Pancreas (tissue), 10 donors: ENCODE measurements around the gene DNM2. TPM values are rescaled to one million over a fixed set of nuclear protein-coding genes. Genes with fewer than 3 reads are reported as not detected.

ENCODE experiments used
- ATAC-seq, 4 donors: fragments of 200-7000 bp; cut with Tn5 transposase; one replicate each; pipeline versions ENCODE4 v1.8.0 to v1.9.1; 2020; ENCODE audit warnings: mild to moderate bottlenecking in 4 of 4, moderate library complexity in 4 of 4
- DNase-seq, 6 donors: peaks; one replicate each; pipeline ENCODE4 v3.0.0-alpha.2; 2020
- FAIRE-seq: peaks from 2 replicates; lab custom pipeline; 2012; peaks lifted over from hg19 to GRCh38; lab: Jason Lieb, UNC
- H3K27ac ChIP-seq, 4 donors: fragments of 200-600 bp; sonication (generic); 1 replicate in 3 of 4; 2 replicates in 1 of 4; pipeline versions ENCODE4 v1.5.0 to v1.8.0; 2020
- H3K27me3 ChIP-seq, 4 donors: fragments of 200-600 bp; one replicate each; pipeline ENCODE4 v1.8.0; 2021
- H3K36me3 ChIP-seq, 3 donors: fragments of 200-600 bp; sonication (generic) in 1 of 3; one replicate each; pipeline versions ENCODE4 v1.5.0 to v1.8.0; 2020 to 2021
- H3K4me1 ChIP-seq, 3 donors: fragments of 200-600 bp; one replicate each; pipeline ENCODE4 v1.8.0; 2021
- H3K4me3 ChIP-seq, 4 donors: fragments of 200-600 bp; sonication (generic) in 2 of 4; one replicate each; pipeline versions ENCODE4 v1.5.0 to v1.8.0; 2020 to 2021
- H3K9me3 ChIP-seq, 4 donors: fragments of 200-600 bp; one replicate each; pipeline ENCODE4 v1.8.0; 2021
- whole genome bisulfite sequencing, 2 donors: extraction: QIAGEN DNeasy Blood & Tissue Kit; methylation state at CpG; one replicate each; pipeline ENCODE4 v1.1.7; 2013; 5-methylcytosine and 5-hydroxymethylcytosine counted together
- intact Hi-C, 3 donors: fragments of 100-400 bp; cut with DNase I; formaldehyde crosslinking; loops; one replicate each; pipeline versions ENCODE4 v1.11.1 to v1.14.2; 2022
- polyA plus RNA-seq, 2 donors: library from polyadenylated mRNA; stranded (reverse); fragments of 200-250 nt; gene quantifications; one replicate each; pipeline ENCODE4 v1.2.3, GENCODE V29; 2013
- total RNA-seq, 6 donors: library from RNA; stranded (reverse); fragmentation: NEBNext Ultra II Directional in 4 of 6; extraction: Animal tissue kit (Norgen Biotek cat#: 25700) in 4 of 6; gene quantifications; one replicate each; pipeline versions ENCODE4 v1.2.1 to v1.2.4, GENCODE V29; 2021 to 2023
- TF ChIP-seq, protein P1 (sequence below), 4 donors: fragments of 200-600 bp; sonication (generic) in 3 of 4; IDR thresholded peaks; one replicate each; pipeline versions ENCODE4 v1.5.0 to v1.8.0; 2021; ENCODE audit warnings: antibody characterized with exemption in 4 of 4
- donor health status: healthy with polysubstance abuse.
- donor health status: DM: no; HTN: no; CAD: no; lungs with moderate emphysema.
- donor health status: DM: no; HTN: no; CAD: no.
- donor health status: control.
- donor health status: control.
- donor health status: Bipolar disorder and iron deficiency.
- donor health status: DM: yes; HTN: yes; CAD: no.
- donor health status: DM: no; HTN: no; CAD: no.
- donor health status: DM: no; HTN: no; CAD: no.
- donor health status: DM: yes; HTN: yes; CAD: no.

DNM2 gene
- total and polyA plus RNA-seq, 8 donors = 52.5 to 115 (median 88.6) TPM

DNA sequence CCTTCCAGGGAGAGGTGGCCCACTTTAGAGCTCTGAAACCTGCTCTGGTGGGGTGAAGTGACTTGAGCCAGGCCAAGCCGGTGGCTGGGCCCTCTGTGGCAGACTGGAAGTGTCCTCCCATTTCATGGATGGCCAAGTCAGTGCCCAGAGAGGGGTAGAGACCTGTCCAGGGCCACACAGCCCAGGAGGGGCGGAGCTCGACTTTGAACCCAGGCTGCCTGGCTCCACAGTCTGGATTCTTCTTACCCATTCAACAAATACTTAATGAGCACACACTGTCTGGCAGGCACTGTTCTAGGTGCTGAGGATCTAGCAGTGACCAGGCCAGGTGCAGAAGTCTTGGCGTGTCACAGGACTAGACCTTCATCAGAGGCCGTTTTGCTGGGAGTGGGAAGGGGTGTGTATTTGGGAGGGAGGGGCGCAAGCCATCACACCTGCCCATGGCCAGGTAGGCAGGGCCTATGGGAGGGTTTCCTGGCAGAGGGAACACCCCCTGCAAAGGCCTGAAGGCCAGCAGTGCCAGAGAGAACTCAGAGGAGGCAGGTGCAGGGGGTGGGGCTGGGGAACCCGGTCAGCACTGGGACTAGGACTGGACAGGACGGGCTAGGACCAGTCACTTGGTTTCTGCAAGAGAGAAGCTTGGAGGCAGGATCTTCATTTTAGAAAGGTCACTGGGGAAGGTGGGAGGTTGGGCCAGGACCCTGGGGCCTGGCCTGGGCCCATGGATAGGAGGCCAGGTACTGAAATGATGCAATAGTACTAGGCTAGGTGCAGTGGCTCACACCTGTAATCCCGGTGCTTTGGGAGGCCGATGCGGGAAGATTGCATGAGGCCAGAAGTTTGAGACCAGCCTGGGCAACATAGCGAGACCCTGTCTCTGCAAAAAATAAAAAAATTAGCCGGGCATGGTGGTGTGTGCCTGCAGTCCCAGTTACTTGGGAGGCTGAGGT lies 31.8 kb downstream of the DNM2 start:
- H3K4me1 ChIP-seq = peaks cover 42 to 65% (median 58%) of the 10 kb centered on the region in 3 donors
- H3K4me3 ChIP-seq = no peak overlapping the region
- no peak for FAIRE-seq

DNA sequence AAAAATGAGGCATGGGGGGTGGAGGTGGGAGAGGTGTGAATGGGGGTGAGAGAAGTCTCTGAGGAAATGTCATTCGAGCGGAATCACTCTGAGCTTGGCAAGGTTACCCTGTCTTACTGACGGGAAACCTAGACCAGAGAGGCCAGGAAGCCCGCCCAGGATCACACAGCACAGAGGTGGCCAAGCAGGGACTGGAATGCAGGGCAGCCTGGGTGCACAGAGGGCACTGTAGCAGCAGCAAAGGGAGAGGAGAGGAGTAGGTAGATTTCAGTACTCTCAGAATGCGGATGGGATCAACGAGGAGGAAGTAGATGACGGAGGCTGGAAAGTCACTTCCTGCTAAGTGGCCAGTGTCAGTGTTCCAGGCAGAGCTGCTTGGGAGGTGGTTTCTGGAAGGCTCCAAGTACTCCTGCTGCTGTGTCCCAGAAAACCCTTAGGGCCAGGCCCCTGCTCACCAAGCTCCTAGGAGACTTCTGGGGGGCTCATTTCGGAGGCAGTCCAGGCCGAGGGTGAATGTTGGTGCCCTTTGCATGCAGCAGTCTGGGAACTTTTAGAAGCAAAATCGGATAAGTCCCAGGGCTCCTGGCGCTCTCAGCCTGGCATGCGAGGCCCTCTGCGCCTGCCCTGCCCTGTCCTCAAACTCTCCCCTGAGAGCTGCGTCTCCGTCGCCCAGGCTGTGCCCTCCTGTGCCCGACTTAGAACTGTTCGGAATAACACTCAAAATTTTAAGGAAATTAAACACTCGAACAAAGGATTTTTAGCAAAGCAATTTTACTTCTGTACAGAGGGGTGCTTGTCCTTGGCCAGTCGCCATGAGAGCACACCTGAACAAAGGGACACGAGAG lies 33.5 kb downstream of the DNM2 start:
- TF ChIP-seq, protein P1, sequence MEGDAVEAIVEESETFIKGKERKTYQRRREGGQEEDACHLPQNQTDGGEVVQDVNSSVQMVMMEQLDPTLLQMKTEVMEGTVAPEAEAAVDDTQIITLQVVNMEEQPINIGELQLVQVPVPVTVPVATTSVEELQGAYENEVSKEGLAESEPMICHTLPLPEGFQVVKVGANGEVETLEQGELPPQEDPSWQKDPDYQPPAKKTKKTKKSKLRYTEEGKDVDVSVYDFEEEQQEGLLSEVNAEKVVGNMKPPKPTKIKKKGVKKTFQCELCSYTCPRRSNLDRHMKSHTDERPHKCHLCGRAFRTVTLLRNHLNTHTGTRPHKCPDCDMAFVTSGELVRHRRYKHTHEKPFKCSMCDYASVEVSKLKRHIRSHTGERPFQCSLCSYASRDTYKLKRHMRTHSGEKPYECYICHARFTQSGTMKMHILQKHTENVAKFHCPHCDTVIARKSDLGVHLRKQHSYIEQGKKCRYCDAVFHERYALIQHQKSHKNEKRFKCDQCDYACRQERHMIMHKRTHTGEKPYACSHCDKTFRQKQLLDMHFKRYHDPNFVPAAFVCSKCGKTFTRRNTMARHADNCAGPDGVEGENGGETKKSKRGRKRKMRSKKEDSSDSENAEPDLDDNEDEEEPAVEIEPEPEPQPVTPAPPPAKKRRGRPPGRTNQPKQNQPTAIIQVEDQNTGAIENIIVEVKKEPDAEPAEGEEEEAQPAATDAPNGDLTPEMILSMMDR (IDR thresholded peaks at IDR 0.05) = no peak
- Histone ChIP-seq H3K9me3 (no peaks in the 10 kb centered on the region), H3K4me1 (peaks cover 40 to 58% (median 50%) of the 10 kb centered on the region in 3 donors), H3K4me3 (no peak overlapping the region), H3K36me3 (no peaks in the 10 kb centered on the region), H3K27ac (peak overlapping the region; percentile 80 to 96 (median 88)), H3K27me3 (no peaks in the 10 kb centered on the region)
- 49 to 58% methylated on average over 21 of the region's 21 CpGs for WGBS, 2 donors
- intact Hi-C loops = no loop called here
- DNase-seq (peak in 2 of 6 donors; percentile 36 to 42), ATAC-seq (peak in 3 of 4 donors; percentile 5 to 31 (median 24)), FAIRE-seq (no peak)

More for the DNA sequence above, 31.8 kb downstream of the DNM2 start:
- H3K27me3 ChIP-seq = no peaks in the 10 kb centered on the region
- H3K36me3 ChIP-seq = no peaks in the 10 kb centered on the region
- H3K27ac ChIP-seq = peak overlapping the region; percentile 80 to 96 (median 88)
- 50% methylated on average over 13 of the region's 13 CpGs for WGBS, 2 donors
- TF ChIP-seq, protein P1 (IDR thresholded peaks at IDR 0.05) = no peak
- H3K9me3 ChIP-seq = no peaks in the 10 kb centered on the region
- DNase-seq = peak; percentile 70 to 86 (median 82)
- ATAC-seq = peak; percentile 53 to 76 (median 70)
- intact Hi-C loops = no loop called here

DNA sequence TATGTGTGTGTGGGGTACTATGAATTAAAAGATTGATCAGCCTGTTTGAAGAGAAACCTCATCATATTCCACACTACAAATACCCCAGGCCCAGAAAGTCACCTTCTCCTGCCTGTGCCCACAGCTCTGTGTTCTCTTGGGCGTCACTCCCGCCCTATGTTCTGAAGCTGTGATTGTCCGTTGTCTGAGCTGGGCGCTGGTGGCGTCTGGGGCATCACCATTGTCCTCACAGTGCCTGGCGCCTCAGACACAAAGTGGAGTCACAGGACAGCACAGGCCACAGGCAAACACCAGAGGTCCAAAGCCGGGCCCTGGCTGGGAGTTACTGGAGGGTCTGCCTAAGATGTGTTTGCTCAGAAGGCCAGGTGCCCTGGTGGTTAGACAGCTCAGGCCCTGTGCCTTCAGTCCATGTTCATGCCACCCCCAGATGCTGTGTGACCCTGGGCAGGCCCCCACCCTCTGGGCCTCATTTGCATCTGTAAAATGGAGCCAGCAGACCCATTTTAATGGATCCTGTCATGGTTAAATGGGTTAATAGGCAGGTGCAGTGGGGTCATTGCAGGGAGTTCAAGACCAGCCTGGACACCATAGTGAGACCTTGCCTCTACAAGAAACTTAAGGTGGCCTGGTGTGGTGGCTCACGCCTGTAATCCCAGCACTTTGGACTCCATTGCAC lies 34.5 kb downstream of the DNM2 start:
- ATAC-seq (no peak), DNase-seq (no peak), FAIRE-seq (no peak)
- H3K9me3 ChIP-seq = no peaks in the 10 kb centered on the region
- no peak overlapping the region for H3K4me3 ChIP-seq
- peaks cover 40 to 54% (median 44%) of the 10 kb centered on the region in 3 donors for H3K4me1 ChIP-seq
- TF ChIP-seq, protein P1 (IDR thresholded peaks at IDR 0.05) = no peak
- 91 to 96% methylated on average over 8 of the region's 8 CpGs for WGBS, 2 donors
- H3K27ac ChIP-seq = peak overlapping the region; percentile 80 to 96 (median 88)
- H3K27me3 ChIP-seq = no peaks in the 10 kb centered on the region
- intact Hi-C loops = no loop called here
- H3K36me3 ChIP-seq = no peaks in the 10 kb centered on the region

DNA sequence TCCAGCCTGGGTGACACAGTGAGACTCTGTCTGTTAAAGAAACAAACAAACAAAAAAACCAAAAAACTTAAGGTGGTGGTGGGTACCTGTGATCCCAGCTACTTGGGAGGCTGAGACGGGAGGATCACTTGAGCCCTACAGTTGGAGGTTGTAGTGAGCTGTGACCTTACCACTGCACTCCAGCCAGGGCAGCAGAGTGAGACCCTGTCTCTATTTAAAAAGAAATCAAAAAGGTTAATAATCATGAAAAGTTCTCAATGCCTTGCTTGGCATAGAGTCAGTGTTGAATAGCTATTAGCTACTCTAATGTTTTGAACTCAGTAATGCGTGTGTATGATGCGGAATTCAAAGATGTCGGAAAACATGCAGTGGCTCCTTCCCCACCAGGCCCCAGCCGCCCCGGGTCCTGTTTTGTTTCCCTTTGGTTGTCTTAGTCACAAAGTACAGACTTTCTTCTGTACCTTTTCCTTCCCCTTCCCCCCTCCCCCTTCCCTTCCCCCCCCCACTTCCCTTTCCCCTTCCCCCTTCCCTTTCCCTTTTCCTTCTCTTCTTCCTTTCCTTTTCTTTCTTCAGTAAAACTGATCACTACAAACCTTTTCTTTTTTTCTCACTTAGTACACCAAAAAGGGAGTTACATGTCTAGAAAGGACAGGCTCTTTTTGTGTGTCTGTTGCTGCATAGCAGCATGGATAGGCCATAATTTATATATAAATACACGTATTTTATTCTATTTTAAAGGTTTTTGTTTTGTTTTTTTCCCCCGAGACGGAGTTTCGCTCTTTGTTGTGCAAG lies 35.2 kb downstream of the DNM2 start:
- no peak overlapping the region for H3K4me3 ChIP-seq
- TF ChIP-seq, protein P1 (IDR thresholded peaks at IDR 0.05) = no peak
- H3K27me3 ChIP-seq = no peaks in the 10 kb centered on the region
- FAIRE-seq (no peak), DNase-seq (no peak), ATAC-seq (no peak)
- H3K9me3 ChIP-seq = no peaks in the 10 kb centered on the region
- 86 to 90% methylated on average over 10 of the region's 10 CpGs for WGBS, 2 donors
- H3K27ac ChIP-seq = peak overlapping the region in 3 of 4 donors; percentile 80 to 96 (median 91)
- H3K36me3 ChIP-seq = no peaks in the 10 kb centered on the region
- peaks cover 40 to 47% (median 40%) of the 10 kb centered on the region in 3 donors for H3K4me1 ChIP-seq
- intact Hi-C loops = no loop called here
